ENCODE results near the gene DMRTB1.

DNA sequence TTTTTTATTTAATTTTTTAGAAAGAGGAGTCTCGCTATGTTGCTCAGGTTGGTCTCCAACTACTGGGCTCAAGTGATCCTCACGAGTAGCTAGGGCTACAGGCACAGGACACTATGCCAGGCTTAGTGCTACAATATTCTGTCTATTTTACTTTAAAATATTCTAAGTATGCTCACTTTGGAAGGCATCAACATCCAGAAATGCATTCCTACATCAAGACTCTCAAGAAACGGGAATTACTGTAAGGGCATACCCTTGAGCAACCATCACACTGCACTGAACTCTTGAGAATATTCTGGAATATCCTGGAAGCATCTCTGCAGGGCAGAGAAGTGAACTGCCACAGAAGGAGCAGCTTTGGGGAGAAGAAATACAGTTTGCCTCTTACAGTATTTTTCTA lies 565 bp upstream of the DMRTB1 start:
- TF ChIP-seq CBX2 (IDR thresholded peaks at IDR 0.05; ENCODE audit: insufficient read depth, low read length, poor library complexity, severe bottlenecking) (no peak), RBM14 (IDR thresholded peaks at IDR 0.05; ENCODE audit: borderline replicate concordance, insufficient read depth, low read depth, low read length) (no peak), CREM (IDR thresholded peaks at IDR 0.05; ENCODE audit: low read depth) (no peak), POLR2G (IDR thresholded peaks at IDR 0.05; ENCODE audit: low read depth, low read length) (no peak), GABPA (tag; conservative IDR thresholded peaks at IDR 0.05; ENCODE audit: low read depth) (no peak), JUN (IDR thresholded peaks at IDR 0.05; ENCODE audit: borderline replicate concordance, low read depth, low read length) (no peak), JUN (CRISPR knock-in tag; IDR thresholded peaks at IDR 0.05; ENCODE audit: borderline replicate concordance) (no peak), CBX8 (IDR thresholded peaks at IDR 0.05; ENCODE audit: borderline replicate concordance, extremely low read depth, low read depth, low read length, poor library complexity, severe bottlenecking) (no peak), PYGO2 (tag; IDR thresholded peaks at IDR 0.05) (no peak), CREB1 (IDR thresholded peaks at IDR 0.05) (no peak), CREB1 (CRISPR knock-in tag; IDR thresholded peaks at IDR 0.05) (no peak), POLR2AphosphoS5 (IDR thresholded peaks at IDR 0.05; ENCODE audit: control insufficient read depth, insufficient read depth, low read depth, low read length) (no peak), HNRNPH1 (optimal IDR thresholded peaks at IDR 0.05; ENCODE audit: low read depth, low read length) (no peak), GTF2F1 (IDR thresholded peaks at IDR 0.05; ENCODE audit: low read depth, low read length) (no peak)
- TF ChIP-seq, protein P1, sequence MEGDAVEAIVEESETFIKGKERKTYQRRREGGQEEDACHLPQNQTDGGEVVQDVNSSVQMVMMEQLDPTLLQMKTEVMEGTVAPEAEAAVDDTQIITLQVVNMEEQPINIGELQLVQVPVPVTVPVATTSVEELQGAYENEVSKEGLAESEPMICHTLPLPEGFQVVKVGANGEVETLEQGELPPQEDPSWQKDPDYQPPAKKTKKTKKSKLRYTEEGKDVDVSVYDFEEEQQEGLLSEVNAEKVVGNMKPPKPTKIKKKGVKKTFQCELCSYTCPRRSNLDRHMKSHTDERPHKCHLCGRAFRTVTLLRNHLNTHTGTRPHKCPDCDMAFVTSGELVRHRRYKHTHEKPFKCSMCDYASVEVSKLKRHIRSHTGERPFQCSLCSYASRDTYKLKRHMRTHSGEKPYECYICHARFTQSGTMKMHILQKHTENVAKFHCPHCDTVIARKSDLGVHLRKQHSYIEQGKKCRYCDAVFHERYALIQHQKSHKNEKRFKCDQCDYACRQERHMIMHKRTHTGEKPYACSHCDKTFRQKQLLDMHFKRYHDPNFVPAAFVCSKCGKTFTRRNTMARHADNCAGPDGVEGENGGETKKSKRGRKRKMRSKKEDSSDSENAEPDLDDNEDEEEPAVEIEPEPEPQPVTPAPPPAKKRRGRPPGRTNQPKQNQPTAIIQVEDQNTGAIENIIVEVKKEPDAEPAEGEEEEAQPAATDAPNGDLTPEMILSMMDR (IDR thresholded peaks at IDR 0.05 in 2 of 3, conservative IDR thresholded peaks at IDR 0.05 in 1 of 3; ENCODE audit: insufficient read depth in 2 of 3, low read depth in 1 of 3, low read length in 3 of 3), result no peak
- TF ChIP-seq, protein P2, sequence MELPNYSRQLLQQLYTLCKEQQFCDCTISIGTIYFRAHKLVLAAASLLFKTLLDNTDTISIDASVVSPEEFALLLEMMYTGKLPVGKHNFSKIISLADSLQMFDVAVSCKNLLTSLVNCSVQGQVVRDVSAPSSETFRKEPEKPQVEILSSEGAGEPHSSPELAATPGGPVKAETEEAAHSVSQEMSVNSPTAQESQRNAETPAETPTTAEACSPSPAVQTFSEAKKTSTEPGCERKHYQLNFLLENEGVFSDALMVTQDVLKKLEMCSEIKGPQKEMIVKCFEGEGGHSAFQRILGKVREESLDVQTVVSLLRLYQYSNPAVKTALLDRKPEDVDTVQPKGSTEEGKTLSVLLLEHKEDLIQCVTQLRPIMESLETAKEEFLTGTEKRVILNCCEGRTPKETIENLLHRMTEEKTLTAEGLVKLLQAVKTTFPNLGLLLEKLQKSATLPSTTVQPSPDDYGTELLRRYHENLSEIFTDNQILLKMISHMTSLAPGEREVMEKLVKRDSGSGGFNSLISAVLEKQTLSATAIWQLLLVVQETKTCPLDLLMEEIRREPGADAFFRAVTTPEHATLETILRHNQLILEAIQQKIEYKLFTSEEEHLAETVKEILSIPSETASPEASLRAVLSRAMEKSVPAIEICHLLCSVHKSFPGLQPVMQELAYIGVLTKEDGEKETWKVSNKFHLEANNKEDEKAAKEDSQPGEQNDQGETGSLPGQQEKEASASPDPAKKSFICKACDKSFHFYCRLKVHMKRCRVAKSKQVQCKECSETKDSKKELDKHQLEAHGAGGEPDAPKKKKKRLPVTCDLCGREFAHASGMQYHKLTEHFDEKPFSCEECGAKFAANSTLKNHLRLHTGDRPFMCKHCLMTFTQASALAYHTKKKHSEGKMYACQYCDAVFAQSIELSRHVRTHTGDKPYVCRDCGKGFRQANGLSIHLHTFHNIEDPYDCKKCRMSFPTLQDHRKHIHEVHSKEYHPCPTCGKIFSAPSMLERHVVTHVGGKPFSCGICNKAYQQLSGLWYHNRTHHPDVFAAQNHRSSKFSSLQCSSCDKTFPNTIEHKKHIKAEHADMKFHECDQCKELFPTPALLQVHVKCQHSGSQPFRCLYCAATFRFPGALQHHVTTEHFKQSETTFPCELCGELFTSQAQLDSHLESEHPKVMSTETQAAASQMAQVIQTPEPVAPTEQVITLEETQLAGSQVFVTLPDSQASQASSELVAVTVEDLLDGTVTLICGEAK (IDR thresholded peaks at IDR 0.05), result no peak
- TF ChIP-seq, protein P2 (CRISPR knock-in tag; IDR thresholded peaks at IDR 0.05), result no peak

Data from K562 (cell line).